ENCODE measurements around the gene DIDO1. TPM values are rescaled to one million over a fixed set of nuclear protein-coding genes. Genes with fewer than 3 reads are reported as not detected.

Gene DIDO1
- total and polyA plus RNA-seq, 2 of the 13 experiments (the other 11 are each of a cell fraction or from before 2014, with no cell fraction given) = 75.0 to 75.1 TPM

DNA sequence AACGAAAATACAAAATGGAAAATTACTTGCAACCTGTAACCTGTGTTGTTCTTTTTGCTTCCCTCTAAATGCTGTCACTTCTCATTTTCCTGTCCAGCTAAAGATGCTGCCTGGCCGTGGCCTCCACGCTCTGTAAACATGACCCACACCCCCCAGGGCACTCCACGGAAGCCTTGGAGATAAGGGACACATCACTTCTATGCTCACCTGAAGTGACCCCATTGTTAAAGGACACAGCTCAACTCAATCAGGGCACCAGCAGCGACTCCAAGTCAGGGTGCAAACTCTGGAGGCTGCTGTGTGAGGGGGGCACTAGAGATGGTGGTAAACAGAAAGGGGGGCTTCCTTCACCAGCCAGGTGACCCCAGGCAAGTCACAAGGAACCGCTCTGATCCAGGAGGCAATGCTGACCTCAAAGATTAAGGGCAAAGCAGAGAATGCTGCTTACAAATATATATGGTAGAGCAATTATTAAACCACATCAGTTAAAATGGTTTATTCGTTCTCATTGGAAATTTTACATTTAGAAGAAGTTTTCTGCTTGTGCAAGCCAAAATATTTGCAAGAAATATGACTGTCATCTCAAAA, 13.2 kb downstream of the DIDO1 start (continued):
- TF ChIP-seq ARNTL (CRISPR knock-in tag; IDR thresholded peaks at IDR 0.05) (0 out of 2 replicates have a peak, but pooled peaks have one; percentile 22), SKIL (CRISPR knock-in tag; IDR thresholded peaks at IDR 0.05; ENCODE audit: borderline replicate concordance) (0 out of 2 replicates have a peak, but pooled peaks have one; percentile 23), ZC3H4 (CRISPR knock-in tag; IDR thresholded peaks at IDR 0.05; ENCODE audit: borderline replicate concordance) (no peak), ZNF510 (CRISPR knock-in tag; IDR thresholded peaks at IDR 0.05; ENCODE audit: low read depth) (no peak), TSC22D2 (CRISPR knock-in tag; IDR thresholded peaks at IDR 0.05; ENCODE audit: borderline replicate concordance) (no peak), HMG20A (CRISPR knock-in tag; IDR thresholded peaks at IDR 0.05; ENCODE audit: borderline replicate concordance) (0 out of 2 replicates have a peak, but pooled peaks have one; percentile 39), FUBP1 (CRISPR knock-in tag; IDR thresholded peaks at IDR 0.05; ENCODE audit: borderline replicate concordance) (no peak), SOX13 (IDR thresholded peaks at IDR 0.05) (0 out of 2 replicates have a peak, but pooled peaks have one; percentile 39), SOX13 (CRISPR knock-in tag; conservative IDR thresholded peaks at IDR 0.05 in 1 of 2, IDR thresholded peaks at IDR 0.05 in 1 of 2) (peak in 1 of 2 experiments; percentile 75; a peak in 2 of 4 replicates), POGZ (CRISPR knock-in tag; IDR thresholded peaks at IDR 0.05) (0 out of 2 replicates have a peak, but pooled peaks have one; percentile 20), LCORL (IDR thresholded peaks at IDR 0.05) (no peak), LCORL (CRISPR knock-in tag; IDR thresholded peaks at IDR 0.05) (peak; percentile 7; the same call in 1 of the 2 replicates), ZNF224 (CRISPR knock-in tag; IDR thresholded peaks at IDR 0.05) (peak; percentile 59; the same call in 1 of the 2 replicates)
- TF ChIP-seq, protein P1, sequence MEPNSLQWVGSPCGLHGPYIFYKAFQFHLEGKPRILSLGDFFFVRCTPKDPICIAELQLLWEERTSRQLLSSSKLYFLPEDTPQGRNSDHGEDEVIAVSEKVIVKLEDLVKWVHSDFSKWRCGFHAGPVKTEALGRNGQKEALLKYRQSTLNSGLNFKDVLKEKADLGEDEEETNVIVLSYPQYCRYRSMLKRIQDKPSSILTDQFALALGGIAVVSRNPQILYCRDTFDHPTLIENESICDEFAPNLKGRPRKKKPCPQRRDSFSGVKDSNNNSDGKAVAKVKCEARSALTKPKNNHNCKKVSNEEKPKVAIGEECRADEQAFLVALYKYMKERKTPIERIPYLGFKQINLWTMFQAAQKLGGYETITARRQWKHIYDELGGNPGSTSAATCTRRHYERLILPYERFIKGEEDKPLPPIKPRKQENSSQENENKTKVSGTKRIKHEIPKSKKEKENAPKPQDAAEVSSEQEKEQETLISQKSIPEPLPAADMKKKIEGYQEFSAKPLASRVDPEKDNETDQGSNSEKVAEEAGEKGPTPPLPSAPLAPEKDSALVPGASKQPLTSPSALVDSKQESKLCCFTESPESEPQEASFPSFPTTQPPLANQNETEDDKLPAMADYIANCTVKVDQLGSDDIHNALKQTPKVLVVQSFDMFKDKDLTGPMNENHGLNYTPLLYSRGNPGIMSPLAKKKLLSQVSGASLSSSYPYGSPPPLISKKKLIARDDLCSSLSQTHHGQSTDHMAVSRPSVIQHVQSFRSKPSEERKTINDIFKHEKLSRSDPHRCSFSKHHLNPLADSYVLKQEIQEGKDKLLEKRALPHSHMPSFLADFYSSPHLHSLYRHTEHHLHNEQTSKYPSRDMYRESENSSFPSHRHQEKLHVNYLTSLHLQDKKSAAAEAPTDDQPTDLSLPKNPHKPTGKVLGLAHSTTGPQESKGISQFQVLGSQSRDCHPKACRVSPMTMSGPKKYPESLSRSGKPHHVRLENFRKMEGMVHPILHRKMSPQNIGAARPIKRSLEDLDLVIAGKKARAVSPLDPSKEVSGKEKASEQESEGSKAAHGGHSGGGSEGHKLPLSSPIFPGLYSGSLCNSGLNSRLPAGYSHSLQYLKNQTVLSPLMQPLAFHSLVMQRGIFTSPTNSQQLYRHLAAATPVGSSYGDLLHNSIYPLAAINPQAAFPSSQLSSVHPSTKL (CRISPR knock-in tag; IDR thresholded peaks at IDR 0.05) = peak; percentile 64
- TF ChIP-seq, protein P2, sequence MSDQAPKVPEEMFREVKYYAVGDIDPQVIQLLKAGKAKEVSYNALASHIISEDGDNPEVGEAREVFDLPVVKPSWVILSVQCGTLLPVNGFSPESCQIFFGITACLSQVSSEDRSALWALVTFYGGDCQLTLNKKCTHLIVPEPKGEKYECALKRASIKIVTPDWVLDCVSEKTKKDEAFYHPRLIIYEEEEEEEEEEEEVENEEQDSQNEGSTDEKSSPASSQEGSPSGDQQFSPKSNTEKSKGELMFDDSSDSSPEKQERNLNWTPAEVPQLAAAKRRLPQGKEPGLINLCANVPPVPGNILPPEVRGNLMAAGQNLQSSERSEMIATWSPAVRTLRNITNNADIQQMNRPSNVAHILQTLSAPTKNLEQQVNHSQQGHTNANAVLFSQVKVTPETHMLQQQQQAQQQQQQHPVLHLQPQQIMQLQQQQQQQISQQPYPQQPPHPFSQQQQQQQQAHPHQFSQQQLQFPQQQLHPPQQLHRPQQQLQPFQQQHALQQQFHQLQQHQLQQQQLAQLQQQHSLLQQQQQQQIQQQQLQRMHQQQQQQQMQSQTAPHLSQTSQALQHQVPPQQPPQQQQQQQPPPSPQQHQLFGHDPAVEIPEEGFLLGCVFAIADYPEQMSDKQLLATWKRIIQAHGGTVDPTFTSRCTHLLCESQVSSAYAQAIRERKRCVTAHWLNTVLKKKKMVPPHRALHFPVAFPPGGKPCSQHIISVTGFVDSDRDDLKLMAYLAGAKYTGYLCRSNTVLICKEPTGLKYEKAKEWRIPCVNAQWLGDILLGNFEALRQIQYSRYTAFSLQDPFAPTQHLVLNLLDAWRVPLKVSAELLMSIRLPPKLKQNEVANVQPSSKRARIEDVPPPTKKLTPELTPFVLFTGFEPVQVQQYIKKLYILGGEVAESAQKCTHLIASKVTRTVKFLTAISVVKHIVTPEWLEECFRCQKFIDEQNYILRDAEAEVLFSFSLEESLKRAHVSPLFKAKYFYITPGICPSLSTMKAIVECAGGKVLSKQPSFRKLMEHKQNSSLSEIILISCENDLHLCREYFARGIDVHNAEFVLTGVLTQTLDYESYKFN (CRISPR knock-in tag; conservative IDR thresholded peaks at IDR 0.05) = peak; percentile 62; the same call in 1 of the 2 replicates

Data from HepG2 (cell line).